Measurements from ENCODE around the gene RNF169.

The RNF169 gene

GRCh38 chr11:74748211-74749126 lies at the start of gene RNF169:
Gene RNF169 (plus strand): TSS chr11:74748849. CDS start chr11:74748881, 32 bp downstream.
- no peak for FAIRE-seq

GRCh38 chr11:74699615-74700396 lies 48.8 kb upstream of the RNF169 start:
- no peak for FAIRE-seq

- FAIRE-seq, result no peak
Measured at GRCh38 chr11:74701351-74701750, 47.3 kb upstream of the RNF169 start.

GRCh38 chr11:74702383-74703007 lies 46.2 kb upstream of the RNF169 start:
- FAIRE-seq, result no peak

- FAIRE-seq, result no peak
Measured at GRCh38 chr11:74703211-74703610, 45.4 kb upstream of the RNF169 start.

- FAIRE-seq, result no peak
Measured at GRCh38 chr11:74707182-74707581, 41.5 kb upstream of the RNF169 start.

GRCh38 chr11:74707602-74708510 lies 40.8 kb upstream of the RNF169 start:
- no peak for FAIRE-seq

- no peak for FAIRE-seq
Measured at GRCh38 chr11:74709175-74709574, 39.5 kb upstream of the RNF169 start.

GRCh38 chr11:74710281-74710938 lies 38.2 kb upstream of the RNF169 start:
- no peak for FAIRE-seq

- no peak for FAIRE-seq
Measured at GRCh38 chr11:74713686-74714085, 35.0 kb upstream of the RNF169 start.

- FAIRE-seq, result no peak
Measured at GRCh38 chr11:74714904-74715303, 33.7 kb upstream of the RNF169 start.

- no peak for FAIRE-seq
Measured at GRCh38 chr11:74717221-74717969, 31.3 kb upstream of the RNF169 start.

GRCh38 chr11:74719011-74719410 lies 29.6 kb upstream of the RNF169 start:
- FAIRE-seq, result no peak

GRCh38 chr11:74720596-74721478 lies 27.8 kb upstream of the RNF169 start:
- FAIRE-seq, result no peak

- FAIRE-seq, result no peak
Measured at GRCh38 chr11:74721479-74721835, 27.2 kb upstream of the RNF169 start.

GRCh38 chr11:74723511-74723910 lies 25.1 kb upstream of the RNF169 start:
- no peak for FAIRE-seq

- no peak for FAIRE-seq
Measured at GRCh38 chr11:74725701-74726100, 22.9 kb upstream of the RNF169 start.

GRCh38 chr11:74726547-74727182 lies 22.0 kb upstream of the RNF169 start:
- no peak for FAIRE-seq

GRCh38 chr11:74729397-74729796 lies 19.3 kb upstream of the RNF169 start:
- FAIRE-seq, result no peak

Data from colon (tissue), 2 donors.